Stimulated activated naive B cell treated with anti-CD40 and anti-IgM and Interleukin-4, amounts not matched to agents 10 μg/mL and 1 μg/mL and 100 μg/mL, for 72 hours (primary cell): ENCODE data around the gene HEG1.

Source experiments
- ATAC-seq, 2 donors: fragments of 150-1000 bp; cut with Tn5 transposase; replicated peaks; 2 replicates each; pipeline ENCODE4 v1.10.0; 2021; ENCODE audit warnings: moderate library complexity in 1 of 2
- DNase-seq: peaks from one replicate; pipeline ENCODE4 v3.0.0; 2021
- H3K27ac Mint-ChIP-seq: one replicate; pipeline ENCODE4 v1.8.0; 2022; ENCODE audit warnings: mild to moderate bottlenecking, mixed read lengths
- H3K27me3 Mint-ChIP-seq, 2 donors: one replicate each; pipeline ENCODE4 v1.8.0; 2022; ENCODE audit warnings: mixed read lengths in 2 of 2
- H3K36me3 Mint-ChIP-seq, 2 donors: one replicate each; pipeline ENCODE4 v1.8.0; 2022; ENCODE audit warnings: mixed read lengths in 2 of 2, mild to moderate bottlenecking in 1 of 2
- H3K4me1 Mint-ChIP-seq, 2 donors: one replicate each; pipeline ENCODE4 v1.8.0; 2022; ENCODE audit warnings: mixed read lengths in 2 of 2, mild to moderate bottlenecking in 1 of 2
- H3K4me3 Mint-ChIP-seq, 2 donors: one replicate each; pipeline ENCODE4 v1.8.0; 2022; ENCODE audit warnings: mild to moderate bottlenecking in 2 of 2, mixed read lengths in 2 of 2, moderate library complexity in 1 of 2
- H3K9me3 Mint-ChIP-seq, 2 donors: one replicate each; pipeline ENCODE4 v1.8.0; 2022; ENCODE audit warnings: mixed read lengths in 2 of 2, mild to moderate bottlenecking in 1 of 2

HEG1 gene

GRCh38 chr3:125005222-125005621 is 50.6 kb downstream of the HEG1 start:
- ATAC-seq (no peak), DNase-seq (no peak)
- H3K27ac Mint-ChIP-seq = peak overlapping the region; percentile 14
- peaks cover 9 to 43% of the 10 kb centered on the region in 2 donors for H3K36me3 Mint-ChIP-seq
- H3K9me3 Mint-ChIP-seq = no peaks in the 10 kb centered on the region
- no peaks in the 10 kb centered on the region for H3K4me1 Mint-ChIP-seq
- H3K27me3 Mint-ChIP-seq = no peaks in the 10 kb centered on the region
- no peak overlapping the region for H3K4me3 Mint-ChIP-seq

DNA sequence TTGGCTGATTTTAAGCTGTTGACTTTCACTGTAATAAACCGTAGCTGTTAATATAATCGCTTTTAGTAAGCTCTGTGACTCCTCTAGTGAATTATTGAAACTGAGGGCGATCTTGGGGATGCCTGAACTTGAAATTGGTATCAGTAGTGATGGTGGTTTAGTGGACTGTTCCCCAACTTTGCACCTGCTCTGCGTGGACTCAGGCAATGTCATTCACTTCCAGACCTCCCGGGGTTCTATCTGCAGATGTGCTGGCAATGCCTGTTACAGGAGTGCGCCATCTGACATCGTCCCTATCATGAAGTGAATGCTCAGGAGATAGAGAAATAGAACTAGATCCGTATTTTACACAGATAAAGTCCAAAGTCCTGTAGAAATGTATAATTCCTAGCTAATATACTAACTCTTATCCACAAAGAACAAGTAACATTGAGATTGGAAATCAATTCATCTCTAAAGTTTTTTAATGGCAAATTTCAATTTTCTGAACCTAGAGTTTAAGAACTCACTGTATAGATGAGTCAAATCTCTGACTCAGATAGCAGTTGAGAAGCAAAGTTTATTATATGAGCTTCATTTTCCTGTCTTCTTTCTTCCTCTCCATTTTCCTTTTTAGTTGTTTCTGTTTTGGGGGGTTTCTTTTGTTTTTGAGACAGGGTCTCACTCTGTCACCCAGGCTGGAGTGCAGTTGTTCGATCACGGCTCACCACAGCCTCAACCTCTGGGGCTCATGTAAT is 51.8 kb downstream of the HEG1 start:
- ATAC-seq (no peak), DNase-seq (no peak)
- Mint-ChIP-seq H3K9me3 (no peaks in the 10 kb centered on the region), H3K27me3 (no peaks in the 10 kb centered on the region), H3K4me3 (no peak overlapping the region), H3K36me3 (peaks cover 4 to 38% of the 10 kb centered on the region in 2 donors), H3K27ac (no peak overlapping the region), H3K4me1 (no peaks in the 10 kb centered on the region)

DNA sequence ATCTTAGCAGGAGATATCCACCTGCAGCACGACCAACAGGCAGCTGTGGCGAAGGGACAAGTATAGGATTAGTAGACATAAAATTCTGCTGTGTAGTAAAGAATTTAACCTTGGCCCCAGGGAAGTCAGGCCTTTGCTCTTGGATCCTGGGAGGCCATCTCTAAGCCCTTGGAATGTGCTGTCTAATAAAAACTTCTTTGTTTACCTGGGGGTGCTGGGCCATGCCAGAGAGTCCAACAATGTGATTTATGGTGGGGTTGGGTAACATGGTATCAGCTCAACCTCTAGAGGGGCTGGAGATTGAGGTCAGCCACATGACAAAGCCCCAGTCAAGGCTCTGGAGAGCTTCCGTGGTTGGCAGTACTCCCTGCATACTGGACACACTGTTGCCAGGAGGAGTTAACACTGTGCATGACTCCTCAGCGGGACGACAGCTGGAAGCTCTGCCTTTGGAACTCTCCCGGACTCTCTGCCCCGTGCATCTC is 52.4 kb downstream of the HEG1 start:
- no peak for DNase-seq
- Mint-ChIP-seq H3K36me3 (peaks cover 4 to 38% of the 10 kb centered on the region in 2 donors), H3K4me3 (no peak overlapping the region), H3K9me3 (no peaks in the 10 kb centered on the region), H3K27me3 (no peaks in the 10 kb centered on the region), H3K27ac (no peak overlapping the region), H3K4me1 (no peaks in the 10 kb centered on the region)
- ATAC-seq = no peak

DNA sequence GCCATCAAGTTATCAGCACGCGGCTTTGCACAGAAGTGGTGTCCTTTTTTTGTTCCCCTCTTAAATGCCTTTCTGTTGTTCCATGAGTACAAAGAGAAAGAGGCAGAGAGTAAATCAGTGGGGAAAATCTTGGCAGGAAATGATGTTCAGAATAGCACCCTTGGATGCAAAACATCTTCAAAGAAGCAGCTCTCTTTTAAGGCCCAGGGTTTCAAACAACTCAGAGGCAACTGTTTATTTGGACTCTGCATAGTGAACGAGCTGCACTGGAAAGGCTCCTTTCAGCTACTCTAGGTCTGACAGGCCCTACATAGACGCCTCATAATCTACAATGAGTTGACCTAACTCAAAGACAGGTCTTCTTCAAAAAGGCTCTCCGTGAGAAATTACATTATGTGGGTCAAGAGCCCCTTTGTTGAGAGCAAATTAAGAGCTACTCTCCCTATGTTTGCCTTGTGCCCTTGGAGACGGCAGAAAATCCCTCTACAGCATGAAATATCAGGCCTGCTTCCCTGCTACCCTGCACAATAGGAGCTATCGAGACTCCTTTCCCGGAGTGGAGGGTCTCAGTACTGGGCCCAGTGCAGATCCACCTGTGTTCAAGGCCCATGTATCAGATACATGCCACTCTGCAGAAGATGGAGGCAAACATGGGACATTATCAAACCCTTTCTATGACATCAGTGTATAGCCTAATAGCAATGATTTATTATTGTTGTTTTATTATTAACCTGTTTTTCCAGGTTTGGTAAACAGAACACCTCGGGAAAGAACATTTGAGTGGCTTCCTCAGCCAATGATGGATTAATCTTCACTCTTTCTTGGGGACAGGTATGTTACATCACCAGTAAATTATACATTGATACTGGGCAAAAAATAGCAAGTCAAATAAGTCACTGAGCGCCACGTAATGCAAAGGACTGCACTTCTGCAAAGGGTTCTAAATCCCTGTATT is 53.1 kb downstream of the HEG1 start:
- Mint-ChIP-seq H3K27ac (no peak overlapping the region), H3K4me3 (no peak overlapping the region), H3K27me3 (no peaks in the 10 kb centered on the region), H3K36me3 (peaks cover 6 to 43% of the 10 kb centered on the region in 2 donors), H3K9me3 (no peaks in the 10 kb centered on the region), H3K4me1 (no peaks in the 10 kb centered on the region)
- no peak for ATAC-seq
- no peak for DNase-seq

GRCh38 chr3:125001557-125002413 is 54.0 kb downstream of the HEG1 start:
- no peak for ATAC-seq
- DNase-seq = no peak
- Mint-ChIP-seq H3K36me3 (peaks cover 10 to 49% of the 10 kb centered on the region in 2 donors), H3K27me3 (no peaks in the 10 kb centered on the region), H3K4me1 (no peaks in the 10 kb centered on the region), H3K9me3 (no peaks in the 10 kb centered on the region), H3K4me3 (no peak overlapping the region), H3K27ac (no peak overlapping the region)

- H3K36me3 Mint-ChIP-seq = peaks cover 10 to 48% of the 10 kb centered on the region in 2 donors
- DNase-seq (no peak), ATAC-seq (no peak)
- H3K9me3 Mint-ChIP-seq = no peaks in the 10 kb centered on the region
- H3K27me3 Mint-ChIP-seq = no peaks in the 10 kb centered on the region
- H3K4me1 Mint-ChIP-seq = peaks cover 2 to 5% of the 10 kb centered on the region in 2 donors
- H3K4me3 Mint-ChIP-seq = no peak overlapping the region
- no peak overlapping the region for H3K27ac Mint-ChIP-seq
These were observed 55.1 kb downstream of the HEG1 start for GRCh38 chr3:125000661-125001060.

- no peaks in the 10 kb centered on the region for H3K27me3 Mint-ChIP-seq
- no peak for ATAC-seq
- H3K36me3 Mint-ChIP-seq = peaks cover 10 to 44% of the 10 kb centered on the region in 2 donors
These were observed 55.8 kb downstream of the HEG1 start for GRCh38 chr3:124999897-125000435.

DNA sequence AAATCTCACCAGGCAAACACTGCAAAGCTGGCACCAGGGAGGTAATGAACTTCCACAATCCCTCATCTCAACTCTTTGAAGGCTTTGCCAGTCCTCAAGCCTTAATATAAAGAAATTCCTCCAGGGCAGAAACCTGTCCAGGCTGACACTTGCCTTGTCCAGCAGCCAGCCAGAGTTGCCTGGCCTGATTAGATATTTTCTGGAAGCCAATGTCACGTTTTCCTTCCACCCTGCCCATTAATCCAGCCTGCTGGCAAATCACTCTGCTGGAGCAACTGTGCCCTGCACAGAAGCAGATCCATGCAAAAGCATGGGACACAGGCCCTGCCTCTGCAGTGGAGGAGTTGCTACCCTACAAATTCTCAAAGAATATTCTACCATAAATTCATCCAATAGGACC is 56.5 kb downstream of the HEG1 start:
- DNase-seq = no peak
- Mint-ChIP-seq H3K36me3 (peaks cover 10 to 40% of the 10 kb centered on the region in 2 donors), H3K4me1 (peaks cover 2 to 8% of the 10 kb centered on the region in 2 donors), H3K4me3 (no peak overlapping the region), H3K27me3 (no peaks in the 10 kb centered on the region), H3K9me3 (no peaks in the 10 kb centered on the region), H3K27ac (peak overlapping the region; percentile 31)
- ATAC-seq = no peak

More at GRCh38 chr3:124999897-125000435, 55.8 kb downstream of the HEG1 start:
- no peak overlapping the region for H3K4me3 Mint-ChIP-seq
- H3K27ac Mint-ChIP-seq = no peak overlapping the region
- no peaks in the 10 kb centered on the region for H3K9me3 Mint-ChIP-seq
- H3K4me1 Mint-ChIP-seq = peaks cover 2 to 8% of the 10 kb centered on the region in 2 donors
- no peak for DNase-seq

DNA sequence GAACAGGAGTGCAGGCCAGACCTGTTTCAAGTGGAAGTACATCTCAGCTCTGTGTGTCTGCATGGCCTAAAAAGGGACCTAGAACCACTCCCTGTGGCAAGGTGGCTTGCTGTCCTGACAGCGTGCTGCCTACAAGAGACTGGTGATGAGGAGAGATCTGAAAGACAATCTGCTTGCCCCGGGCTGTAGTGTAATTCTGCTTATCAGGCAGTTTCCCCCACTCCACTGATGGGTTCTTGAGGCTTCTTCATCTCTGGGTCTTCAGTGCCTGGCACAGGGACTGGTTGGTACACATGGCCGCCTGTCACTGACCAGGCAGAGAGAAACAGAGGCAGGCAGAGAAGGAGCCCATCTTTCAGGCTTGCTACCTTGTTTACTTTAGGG is 57.6 kb downstream of the HEG1 start:
- Mint-ChIP-seq H3K4me1 (peaks cover 2 to 8% of the 10 kb centered on the region in 2 donors), H3K9me3 (no peaks in the 10 kb centered on the region), H3K36me3 (peaks cover 9 to 41% of the 10 kb centered on the region in 2 donors), H3K27me3 (no peaks in the 10 kb centered on the region), H3K27ac (no peak overlapping the region), H3K4me3 (no peak overlapping the region)
- ATAC-seq (no peak), DNase-seq (no peak)

GRCh38 chr3:124997303-124998246 is 58.2 kb downstream of the HEG1 start:
- Mint-ChIP-seq H3K27me3 (no peaks in the 10 kb centered on the region), H3K36me3 (peaks cover 9 to 41% of the 10 kb centered on the region in 2 donors), H3K4me3 (no peak overlapping the region), H3K27ac (no peak overlapping the region), H3K9me3 (no peaks in the 10 kb centered on the region), H3K4me1 (peaks cover 2 to 8% of the 10 kb centered on the region in 2 donors)
- no peak for ATAC-seq
- DNase-seq = no peak

- Mint-ChIP-seq H3K4me3 (no peak overlapping the region), H3K4me1 (peaks cover 2 to 8% of the 10 kb centered on the region in 2 donors), H3K9me3 (no peaks in the 10 kb centered on the region), H3K36me3 (peaks cover 8 to 36% of the 10 kb centered on the region in 2 donors), H3K27ac (peak overlapping the region; percentile 37), H3K27me3 (no peaks in the 10 kb centered on the region)
- ATAC-seq (peak; percentile 98 to 99), DNase-seq (peak; percentile 37)
These were observed 60.3 kb downstream of the HEG1 start for GRCh38 chr3:124995460-124995994.

GRCh38 chr3:124993466-124993865 is 62.3 kb downstream of the HEG1 start:
- H3K36me3 Mint-ChIP-seq = peaks cover 8 to 40% of the 10 kb centered on the region in 2 donors
- ATAC-seq = no peak

More at GRCh38 chr3:124993466-124993865, 62.3 kb downstream of the HEG1 start:
- H3K9me3 Mint-ChIP-seq = no peaks in the 10 kb centered on the region
- DNase-seq = no peak
- H3K27me3 Mint-ChIP-seq = no peaks in the 10 kb centered on the region
- H3K27ac Mint-ChIP-seq = no peak overlapping the region
- H3K4me1 Mint-ChIP-seq = peaks cover 2 to 8% of the 10 kb centered on the region in 2 donors
- H3K4me3 Mint-ChIP-seq = no peak overlapping the region
